Prostate gland (tissue), 2 donors: Measurements from ENCODE around the gene FBXL16.

Source experiments
- POLR2A ChIP-seq: fragments of 450-650 bp; IDR thresholded peaks from one replicate; pipeline ENCODE4 v1.6.1; 2016; ENCODE audit warnings: antibody characterized with exemption, mild to moderate bottlenecking
- POLR2AphosphoS5 ChIP-seq: sonication (generic); formaldehyde crosslinking; IDR thresholded peaks from one replicate; pipeline ENCODE4 v1.6.1; 2017; ENCODE audit warnings: antibody characterized with exemption
- TF ChIP-seq, protein P1 (sequence below), 4 experiments: fragments of 200-600 bp in 2 of 4; fragments of 450-650 bp in 2 of 4; sonication (generic) in 2 of 4; IDR thresholded peaks; 1 replicate in 3 of 4; 2 replicates in 1 of 4; pipeline ENCODE4 v1.5.1; 2016 to 2019; ENCODE audit warnings: antibody characterized with exemption in 4 of 4, mild to moderate bottlenecking in 2 of 4, moderate library complexity in 2 of 4

DNA sequence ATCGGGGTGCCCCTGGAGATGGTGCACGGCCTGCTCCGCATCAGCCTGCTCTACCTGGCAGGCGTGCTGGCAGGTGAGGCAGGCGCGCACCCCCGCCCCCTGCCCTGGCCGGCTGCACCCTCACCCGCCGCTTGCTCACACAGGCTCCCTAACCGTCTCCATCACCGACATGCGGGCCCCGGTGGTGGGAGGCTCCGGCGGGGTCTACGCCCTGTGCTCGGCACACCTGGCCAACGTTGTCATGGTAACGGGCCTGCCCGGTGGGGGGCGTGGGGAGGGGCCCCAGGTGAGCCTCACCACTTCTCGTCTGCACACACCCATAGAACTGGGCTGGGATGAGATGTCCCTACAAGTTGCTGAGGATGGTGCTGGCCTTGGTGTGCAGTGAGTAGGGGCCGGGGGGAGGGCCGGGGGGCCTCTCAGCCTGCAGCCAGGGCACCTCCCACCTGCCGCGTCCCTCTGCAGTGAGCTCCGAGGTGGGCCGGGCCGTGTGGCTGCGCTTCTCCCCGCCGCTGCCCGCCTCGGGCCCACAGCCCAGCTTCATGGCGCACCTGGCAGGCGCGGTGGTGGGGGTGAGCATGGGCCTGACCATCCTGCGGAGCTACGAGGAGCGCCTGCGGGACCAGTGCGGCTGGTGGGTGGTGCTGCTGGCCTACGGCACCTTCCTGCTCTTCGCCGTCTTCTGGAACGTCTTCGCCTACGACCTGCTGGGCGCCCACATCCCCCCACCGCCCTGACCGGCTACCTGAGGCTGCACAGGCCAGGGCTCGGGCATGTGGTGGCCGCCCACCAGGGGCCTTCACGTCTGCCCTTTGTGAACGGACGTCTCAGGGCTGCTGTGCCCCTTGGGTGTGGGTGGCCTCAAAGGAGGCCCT, 28.0 kb downstream of the FBXL16 start:
- TF ChIP-seq, protein P1, sequence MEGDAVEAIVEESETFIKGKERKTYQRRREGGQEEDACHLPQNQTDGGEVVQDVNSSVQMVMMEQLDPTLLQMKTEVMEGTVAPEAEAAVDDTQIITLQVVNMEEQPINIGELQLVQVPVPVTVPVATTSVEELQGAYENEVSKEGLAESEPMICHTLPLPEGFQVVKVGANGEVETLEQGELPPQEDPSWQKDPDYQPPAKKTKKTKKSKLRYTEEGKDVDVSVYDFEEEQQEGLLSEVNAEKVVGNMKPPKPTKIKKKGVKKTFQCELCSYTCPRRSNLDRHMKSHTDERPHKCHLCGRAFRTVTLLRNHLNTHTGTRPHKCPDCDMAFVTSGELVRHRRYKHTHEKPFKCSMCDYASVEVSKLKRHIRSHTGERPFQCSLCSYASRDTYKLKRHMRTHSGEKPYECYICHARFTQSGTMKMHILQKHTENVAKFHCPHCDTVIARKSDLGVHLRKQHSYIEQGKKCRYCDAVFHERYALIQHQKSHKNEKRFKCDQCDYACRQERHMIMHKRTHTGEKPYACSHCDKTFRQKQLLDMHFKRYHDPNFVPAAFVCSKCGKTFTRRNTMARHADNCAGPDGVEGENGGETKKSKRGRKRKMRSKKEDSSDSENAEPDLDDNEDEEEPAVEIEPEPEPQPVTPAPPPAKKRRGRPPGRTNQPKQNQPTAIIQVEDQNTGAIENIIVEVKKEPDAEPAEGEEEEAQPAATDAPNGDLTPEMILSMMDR (IDR thresholded peaks at IDR 0.05) = no peak
- TF ChIP-seq POLR2A = no peak
- no peak for TF ChIP-seq POLR2AphosphoS5
